Liver (tissue), 3 donors: Measurements from ENCODE around the gene YWHAE.

Experiments
- CTCF ChIP-seq: fragments of 150-350 bp; IDR thresholded peaks from 2 replicates; pipeline ENCODE4 v1.5.1; 2017; ENCODE audit warnings: improper control_type of control experiment, low read depth, low read length; ENCODE audit not compliant: missing input control
- FOXA1 ChIP-seq: IDR thresholded peaks from 2 replicates; pipeline ENCODE4 v1.6.1; 2016; ENCODE audit warnings: antibody characterized with exemption
- GABPA ChIP-seq, 2 donors: IDR thresholded peaks in 1 of 2; conservative IDR thresholded peaks in 1 of 2; 2 replicates each; pipeline ENCODE4 v1.6.1; 2016; ENCODE audit warnings: antibody characterized with exemption in 2 of 2, mild to moderate bottlenecking in 1 of 2, moderate library complexity in 1 of 2
- JUND ChIP-seq, 2 donors: IDR thresholded peaks; 2 replicates each; pipeline ENCODE4 v1.6.1; 2016; ENCODE audit warnings: antibody characterized with exemption in 2 of 2
- NR2F2 ChIP-seq: IDR thresholded peaks from 2 replicates; pipeline ENCODE4 v1.6.1; 2016; ENCODE audit warnings: antibody characterized with exemption
- RAD21 ChIP-seq, 2 donors: IDR thresholded peaks; 2 replicates each; pipeline ENCODE4 v1.6.1; 2016; ENCODE audit warnings: antibody characterized with exemption in 2 of 2, mild to moderate bottlenecking in 2 of 2
- TAF1 ChIP-seq: conservative IDR thresholded peaks from 2 replicates; pipeline ENCODE4 v1.6.1; 2016; ENCODE audit warnings: antibody characterized with exemption, mild to moderate bottlenecking
- TF ChIP-seq, protein P1 (sequence below): IDR thresholded peaks from 2 replicates; pipeline ENCODE4 v1.6.1; 2016; ENCODE audit warnings: antibody characterized with exemption
- TF ChIP-seq, protein P2 (sequence below): IDR thresholded peaks from 2 replicates; pipeline ENCODE4 v1.6.1; 2016; ENCODE audit warnings: antibody characterized with exemption, mild to moderate bottlenecking
- donor health status: healthy.
- donor health status: healthy.

- no peak for TF ChIP-seq RAD21 (IDR thresholded peaks at IDR 0.05)
- no peak for TF ChIP-seq CTCF
- no peak for TF ChIP-seq JUND (IDR thresholded peaks at IDR 0.05)
- TF ChIP-seq FOXA1, result no peak
- no peak for TF ChIP-seq GABPA (IDR thresholded peaks at IDR 0.05 in 1 of 2, conservative IDR thresholded peaks at IDR 0.05 in 1 of 2)
- no peak for TF ChIP-seq TAF1
- TF ChIP-seq, protein P1, sequence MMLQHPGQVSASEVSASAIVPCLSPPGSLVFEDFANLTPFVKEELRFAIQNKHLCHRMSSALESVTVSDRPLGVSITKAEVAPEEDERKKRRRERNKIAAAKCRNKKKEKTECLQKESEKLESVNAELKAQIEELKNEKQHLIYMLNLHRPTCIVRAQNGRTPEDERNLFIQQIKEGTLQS, result no peak
- TF ChIP-seq NR2F2, result no peak
- TF ChIP-seq, protein P2, sequence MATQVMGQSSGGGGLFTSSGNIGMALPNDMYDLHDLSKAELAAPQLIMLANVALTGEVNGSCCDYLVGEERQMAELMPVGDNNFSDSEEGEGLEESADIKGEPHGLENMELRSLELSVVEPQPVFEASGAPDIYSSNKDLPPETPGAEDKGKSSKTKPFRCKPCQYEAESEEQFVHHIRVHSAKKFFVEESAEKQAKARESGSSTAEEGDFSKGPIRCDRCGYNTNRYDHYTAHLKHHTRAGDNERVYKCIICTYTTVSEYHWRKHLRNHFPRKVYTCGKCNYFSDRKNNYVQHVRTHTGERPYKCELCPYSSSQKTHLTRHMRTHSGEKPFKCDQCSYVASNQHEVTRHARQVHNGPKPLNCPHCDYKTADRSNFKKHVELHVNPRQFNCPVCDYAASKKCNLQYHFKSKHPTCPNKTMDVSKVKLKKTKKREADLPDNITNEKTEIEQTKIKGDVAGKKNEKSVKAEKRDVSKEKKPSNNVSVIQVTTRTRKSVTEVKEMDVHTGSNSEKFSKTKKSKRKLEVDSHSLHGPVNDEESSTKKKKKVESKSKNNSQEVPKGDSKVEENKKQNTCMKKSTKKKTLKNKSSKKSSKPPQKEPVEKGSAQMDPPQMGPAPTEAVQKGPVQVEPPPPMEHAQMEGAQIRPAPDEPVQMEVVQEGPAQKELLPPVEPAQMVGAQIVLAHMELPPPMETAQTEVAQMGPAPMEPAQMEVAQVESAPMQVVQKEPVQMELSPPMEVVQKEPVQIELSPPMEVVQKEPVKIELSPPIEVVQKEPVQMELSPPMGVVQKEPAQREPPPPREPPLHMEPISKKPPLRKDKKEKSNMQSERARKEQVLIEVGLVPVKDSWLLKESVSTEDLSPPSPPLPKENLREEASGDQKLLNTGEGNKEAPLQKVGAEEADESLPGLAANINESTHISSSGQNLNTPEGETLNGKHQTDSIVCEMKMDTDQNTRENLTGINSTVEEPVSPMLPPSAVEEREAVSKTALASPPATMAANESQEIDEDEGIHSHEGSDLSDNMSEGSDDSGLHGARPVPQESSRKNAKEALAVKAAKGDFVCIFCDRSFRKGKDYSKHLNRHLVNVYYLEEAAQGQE, result no peak
Observed at GRCh38 chr17:1442187-1442586, 42.2 kb upstream of the YWHAE start.
